Heart left ventricle (tissue), 16 donors: ENCODE measurements around the gene ATP9B. TPM values are rescaled to one million over a fixed set of nuclear protein-coding genes. Genes with fewer than 3 reads are reported as not detected.
"Not testable (repeated sequence)": the region's sequence is repeated elsewhere in the genome, so short reads cannot be mapped to it uniquely, and the experiment has no call there.

Source experiments
- ATAC-seq, 4 donors: fragments of 200-7000 bp; cut with Tn5 transposase; one replicate each; pipeline ENCODE4 v1.9.1; 2020 to 2022; ENCODE audit warnings: moderate library complexity in 4 of 4, mild to moderate bottlenecking in 3 of 4, moderate number of reproducible peaks in 1 of 4
- DNase-seq, 5 donors: peaks; one replicate each; pipeline ENCODE4 v3.0.0-alpha.2; 2020
- H3K27ac ChIP-seq, 12 donors: fragments of 200-600 bp; sonication (generic) in 4 of 12; one replicate each; pipeline versions ENCODE4 v1.5.0 to v1.8.0; 2016 to 2022; ENCODE audit warnings: mild to moderate bottlenecking in 2 of 12
- H3K27me3 ChIP-seq, 9 donors: fragments of 200-600 bp; sonication (generic) in 2 of 9; one replicate each; pipeline versions ENCODE4 v1.5.1 to v1.8.0; 2016 to 2022; ENCODE audit warnings: mild to moderate bottlenecking in 3 of 9
- H3K36me3 ChIP-seq, 9 donors: fragments of 200-600 bp; sonication (generic) in 2 of 9; one replicate each; pipeline versions ENCODE4 v1.5.0 to v1.8.0; 2018 to 2022; ENCODE audit warnings: mild to moderate bottlenecking in 2 of 9
- H3K4me1 ChIP-seq, 12 donors: fragments of 200-600 bp; sonication (generic) in 4 of 12; one replicate each; pipeline versions ENCODE4 v1.5.0 to v1.8.0; 2016 to 2022; ENCODE audit warnings: mild to moderate bottlenecking in 3 of 12
- H3K4me3 ChIP-seq, 12 donors: fragments of 200-600 bp; sonication (generic) in 4 of 12; one replicate each; pipeline versions ENCODE4 v1.5.0 to v1.8.0; 2017 to 2022; ENCODE audit warnings: mild to moderate bottlenecking in 9 of 12, moderate library complexity in 4 of 12
- H3K9me3 ChIP-seq, 12 donors: fragments of 200-600 bp; sonication (generic) in 4 of 12; one replicate each; pipeline versions ENCODE4 v1.5.0 to v1.8.0; 2016 to 2022; ENCODE audit warnings: mild to moderate bottlenecking in 1 of 12
- CTCF ChIP-seq, 12 donors: fragments of 200-600 bp; sonication (generic) in 4 of 12; IDR thresholded peaks; one replicate each; pipeline versions ENCODE4 v1.5.0 to v1.8.0; 2018 to 2022; ENCODE audit warnings: antibody characterized with exemption in 12 of 12, mild to moderate bottlenecking in 5 of 12
- POLR2A ChIP-seq, 2 donors: fragments of 450-650 bp; IDR thresholded peaks; one replicate each; pipeline ENCODE4 v1.6.1; 2017; ENCODE audit warnings: antibody characterized with exemption in 2 of 2, mild to moderate bottlenecking in 2 of 2, moderate library complexity in 2 of 2
- WGBS, 4 donors: extraction: QIAGEN DNeasy Blood & Tissue Kit in 2 of 4; methylation state at CpG; one replicate each; pipeline versions ENCODE4 v1.1.5 to v1.1.7; 2013 to 2018; 5-methylcytosine and 5-hydroxymethylcytosine counted together
- intact Hi-C, 10 donors: fragments of 100-400 bp; cut with DNase I; formaldehyde crosslinking; loops; one replicate each; pipeline versions ENCODE4 v1.11.1 to v1.14.2; 2022
- polyA plus RNA-seq, 2 donors: library from polyadenylated mRNA; stranded (reverse); fragments of 200-250 nt; gene quantifications; one replicate each; pipeline ENCODE4 v1.2.3, GENCODE V29; 2013
- total RNA-seq, 9 donors: library from RNA; depleted of rRNA in 2 of 9; stranded (reverse); fragments of >200 nt in 2 of 9; fragmentation: NEBNext Ultra II Directional in 3 of 9; extraction: Animal tissue kit (Norgen Biotek cat#: 25700) in 3 of 9; gene quantifications; one replicate each; pipeline versions ENCODE4 v1.1.0 to v1.2.4, GENCODE V29; 2016 to 2023
- donor health status: ischemic (EF 13 %, LVEDD 7.1; RV severe dilation, severe dysfunction).
- donor health status: healthy with polysubstance abuse.
- donor health status: DM: no; HTN: yes; CAD: no.
- donor health status: DM: no; HTN: no; CAD: no.
- donor health status: ischemic (EF 25% LVEDD 6.9; RV normal size, moderate dysfunction).
- donor health status: ischemic (EF 25% LVEDD 5.7; RV mildly dilated, moderate dysfunction).
- donor health status: healthy.
- donor health status: DM: yes; HTN: yes; CAD: no.
- donor health status: ischemic (EF 35%, LVEDD 5.7; RV mildly dilated, moderate dysfunction).
- donor health status: nonischemic (EF 11% LVEDD 7.7; RV severe dilation, severe dysfunction).
- donor health status: DM: yes; HTN: yes; CAD: no.
- donor health status: PGD.
- donor health status: ischemic (EF 29% LVEDD 5.4; RV normal size, mild dysfunction).
- donor health status: nonischemic (EF 23%, LVEDD 6.1; RV moderate dilation, normal function).

The ATP9B gene
- total and polyA plus RNA-seq, 11 donors = 7.4 to 23.9 (median 12.8) TPM

GRCh38 chr18:79322441-79322840 lies 253.2 kb downstream of the ATP9B start:
- TF ChIP-seq CTCF (IDR thresholded peaks at IDR 0.05) = no peak
- no peak for TF ChIP-seq POLR2A (IDR thresholded peaks at IDR 0.05)
- Histone ChIP-seq H3K9me3 (no peaks in the 10 kb centered on the region), H3K27me3 (no peaks in the 10 kb centered on the region), H3K4me1 (no peaks in the 10 kb centered on the region), H3K4me3 (no peak overlapping the region), H3K27ac (no peak overlapping the region), H3K36me3 (peaks cover 0 to 25% (median 8%) of the 10 kb centered on the region in 9 donors)
- intact Hi-C loops = no loop called here
- DNase-seq (no peak), ATAC-seq (no peak)
- WGBS, 4 donors = 89 to 100% (median 94%) methylated on average over 3 of the region's 3 CpGs

GRCh38 chr18:79323471-79323870 lies 254.3 kb downstream of the ATP9B start:
- no peaks in the 10 kb centered on the region for H3K9me3 ChIP-seq
- DNase-seq = no peak
- WGBS, 4 donors = 95 to 98% (median 97%) methylated on average over 9 of the region's 9 CpGs

GRCh38 chr18:79326413-79327198 lies 257.4 kb downstream of the ATP9B start:
- H3K4me1 ChIP-seq = no peaks in the 10 kb centered on the region
- TF ChIP-seq POLR2A (IDR thresholded peaks at IDR 0.05) = no peak
- TF ChIP-seq CTCF (IDR thresholded peaks at IDR 0.05) = no peak
- H3K4me3 ChIP-seq = no peak overlapping the region
- DNase-seq (no peak), ATAC-seq (peak in 1 of 4 donors; percentile 20)
- 96 to 99% (median 97%) methylated on average over 8 of the region's 8 CpGs for WGBS, 4 donors
- peaks cover 0 to 46% (median 29%) of the 10 kb centered on the region in 9 donors for H3K36me3 ChIP-seq
- no peaks in the 10 kb centered on the region for H3K9me3 ChIP-seq
- H3K27ac ChIP-seq = no peak overlapping the region
- intact Hi-C loops = no loop called here
- H3K27me3 ChIP-seq = no peaks in the 10 kb centered on the region

More at GRCh38 chr18:79323471-79323870, 254.3 kb downstream of the ATP9B start:
- no peak for ATAC-seq
- no peaks in the 10 kb centered on the region for H3K4me1 ChIP-seq
- no peak overlapping the region for H3K27ac ChIP-seq
- peaks cover 0 to 19% (median 3%) of the 10 kb centered on the region in 9 donors for H3K36me3 ChIP-seq
- no peak overlapping the region for H3K4me3 ChIP-seq
- H3K27me3 ChIP-seq = no peaks in the 10 kb centered on the region
- intact Hi-C loops = no loop called here
- TF ChIP-seq CTCF (IDR thresholded peaks at IDR 0.05) = no peak
- TF ChIP-seq POLR2A (IDR thresholded peaks at IDR 0.05) = no peak

GRCh38 chr18:79327199-79327721 lies 258.1 kb downstream of the ATP9B start:
- H3K9me3 ChIP-seq = no peaks in the 10 kb centered on the region
- no peaks in the 10 kb centered on the region for H3K4me1 ChIP-seq
- no peak overlapping the region for H3K4me3 ChIP-seq
- ATAC-seq (no peak), DNase-seq (no peak)
- TF ChIP-seq CTCF (IDR thresholded peaks at IDR 0.05) (no peak), POLR2A (IDR thresholded peaks at IDR 0.05) (no peak)
- H3K27ac ChIP-seq = no peak overlapping the region
- WGBS, 4 donors = 94 to 99% (median 96%) methylated on average over 26 of the region's 26 CpGs
- H3K36me3 ChIP-seq = peaks cover 0 to 45% (median 27%) of the 10 kb centered on the region in 9 donors
- no peaks in the 10 kb centered on the region for H3K27me3 ChIP-seq
- intact Hi-C loops = no loop called here

- peaks cover 0 to 49% (median 28%) of the 10 kb centered on the region in 9 donors for H3K36me3 ChIP-seq
- ATAC-seq, DNase-seq, H3K27me3 ChIP-seq, H3K4me3 ChIP-seq, H3K27ac ChIP-seq, H3K4me1 ChIP-seq, intact Hi-C loops, H3K9me3 ChIP-seq: not testable (repeated sequence)
- 92 to 95% (median 93%) methylated on average over 22 to 23 of the region's 23 CpGs for WGBS, 4 donors
These were observed 258.7 kb downstream of the ATP9B start for GRCh38 chr18:79327915-79328314.
